Lower leg skin (tissue), 3 donors: ENCODE data around the gene CSPG5.

ENCODE experiments used
- POLR2A ChIP-seq, 2 donors: fragments of 450-650 bp; IDR thresholded peaks; one replicate each; pipeline ENCODE4 v1.6.1; 2016 to 2017; ENCODE audit warnings: antibody characterized with exemption in 2 of 2, mild to moderate bottlenecking in 1 of 2, moderate library complexity in 1 of 2
- TF ChIP-seq, protein P1 (sequence below), 3 donors: fragments of 450-650 bp; IDR thresholded peaks; one replicate each; pipeline ENCODE4 v1.5.1; 2016; ENCODE audit warnings: antibody characterized with exemption in 3 of 3, mild to moderate bottlenecking in 3 of 3, moderate library complexity in 2 of 3

DNA sequence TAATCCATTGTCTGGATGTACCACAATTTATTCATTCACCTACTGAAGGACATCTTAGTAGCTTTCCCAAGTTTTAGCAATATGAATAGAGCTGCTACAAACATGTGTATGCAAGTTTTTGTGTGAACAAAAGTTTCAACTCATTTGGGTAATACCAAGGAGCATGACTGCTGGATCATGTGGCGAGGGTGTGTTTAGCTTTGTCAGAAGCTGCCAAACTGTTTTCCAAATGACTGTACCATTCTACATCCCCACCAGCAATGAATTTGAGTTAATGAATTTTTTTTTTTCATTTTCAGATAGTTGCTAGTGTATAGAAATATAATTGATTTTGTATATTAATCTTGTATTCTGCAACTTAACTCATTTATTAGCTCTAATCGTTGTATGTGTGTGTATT lies 45.2 kb downstream of the CSPG5 start:
- TF ChIP-seq, protein P1, sequence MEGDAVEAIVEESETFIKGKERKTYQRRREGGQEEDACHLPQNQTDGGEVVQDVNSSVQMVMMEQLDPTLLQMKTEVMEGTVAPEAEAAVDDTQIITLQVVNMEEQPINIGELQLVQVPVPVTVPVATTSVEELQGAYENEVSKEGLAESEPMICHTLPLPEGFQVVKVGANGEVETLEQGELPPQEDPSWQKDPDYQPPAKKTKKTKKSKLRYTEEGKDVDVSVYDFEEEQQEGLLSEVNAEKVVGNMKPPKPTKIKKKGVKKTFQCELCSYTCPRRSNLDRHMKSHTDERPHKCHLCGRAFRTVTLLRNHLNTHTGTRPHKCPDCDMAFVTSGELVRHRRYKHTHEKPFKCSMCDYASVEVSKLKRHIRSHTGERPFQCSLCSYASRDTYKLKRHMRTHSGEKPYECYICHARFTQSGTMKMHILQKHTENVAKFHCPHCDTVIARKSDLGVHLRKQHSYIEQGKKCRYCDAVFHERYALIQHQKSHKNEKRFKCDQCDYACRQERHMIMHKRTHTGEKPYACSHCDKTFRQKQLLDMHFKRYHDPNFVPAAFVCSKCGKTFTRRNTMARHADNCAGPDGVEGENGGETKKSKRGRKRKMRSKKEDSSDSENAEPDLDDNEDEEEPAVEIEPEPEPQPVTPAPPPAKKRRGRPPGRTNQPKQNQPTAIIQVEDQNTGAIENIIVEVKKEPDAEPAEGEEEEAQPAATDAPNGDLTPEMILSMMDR (IDR thresholded peaks at IDR 0.05), result no peak
- no peak for TF ChIP-seq POLR2A (IDR thresholded peaks at IDR 0.05)
